Measurements from ENCODE around the gene HILPDA. TPM values are rescaled to one million over a fixed set of nuclear protein-coding genes. Genes with fewer than 3 reads are reported as not detected.

HILPDA gene
- total RNA-seq, 2 experiments from 2014 or later = 22.4 to 33.9 TPM

DNA sequence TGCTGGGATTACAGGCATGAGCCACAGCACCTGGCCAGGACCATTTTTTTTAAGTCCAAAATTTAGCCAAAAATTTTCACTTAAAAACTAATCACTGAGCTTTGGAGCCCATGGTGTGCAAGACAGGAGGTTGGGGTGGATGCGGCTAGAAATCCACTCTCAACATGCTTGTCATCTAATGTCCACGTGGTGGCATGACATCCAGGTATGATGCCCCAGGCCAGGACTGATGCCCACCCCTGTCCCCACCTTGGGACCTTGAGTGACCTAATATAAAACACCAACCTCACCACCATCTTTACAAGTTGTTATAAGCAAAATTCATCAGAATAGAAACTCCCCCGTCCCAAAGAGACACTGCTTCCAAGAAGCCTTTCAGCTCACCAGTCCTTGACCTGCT is 25.5 kb upstream of the HILPDA start:
- Histone ChIP-seq H4K20me1 (ENCODE audit: insufficient read depth, low read length) (no peaks in the 10 kb centered on the region), H3K4me1 (ENCODE audit: insufficient read depth, low read length, poor library complexity, severe bottlenecking) (no peaks in the 10 kb centered on the region), H3K79me2 (ENCODE audit: insufficient read depth, low read depth, low read length) (no peaks in the 10 kb centered on the region), H3K4me2 (ENCODE audit: low read length) (no peak overlapping the region), H3K4me3 (ENCODE audit: low read depth, low read length, poor library complexity, severe bottlenecking) (no peak overlapping the region), H3K9me2 (ENCODE audit: insufficient read depth, low read length) (no peaks in the 10 kb centered on the region), H3K9me3 (ENCODE audit: low read length) (no peaks in the 10 kb centered on the region), H3K27ac (ENCODE audit: low read depth, low read length, poor library complexity, severe bottlenecking) (no peak overlapping the region), H3K36me3 (ENCODE audit: insufficient read depth, low read length) (no peaks in the 10 kb centered on the region; the same call in 1 of the 2 replicates), H2AFZ (ENCODE audit: low read length) (no peak overlapping the region)
- no peak for TF ChIP-seq CTCF (conservative IDR thresholded peaks at IDR 0.05; ENCODE audit: low read length)
- TF ChIP-seq EZH2phosphoT487 (IDR thresholded peaks at IDR 0.05; ENCODE audit: borderline replicate concordance, low read depth, low read length) = no peak
- ChIA-PET CTCF (ENCODE audit: unreplicated experiment) (no interaction called here), POLR2A (interaction anchor here (0.6 to 1.1 kb wide), 5 partner anchors 23 to 373 kb away, joined by 3 to 5 read pairs (median 3); no protein-coding TSS in a partner anchor)
- BruUV-seq (replicated peaks) = no TSS peak
- intact Hi-C loops (cut with micrococcal nuclease; ENCODE audit: unreplicated experiment) = no loop called here
- DNase-seq (ENCODE audit: low spot score) = no peak

DNA sequence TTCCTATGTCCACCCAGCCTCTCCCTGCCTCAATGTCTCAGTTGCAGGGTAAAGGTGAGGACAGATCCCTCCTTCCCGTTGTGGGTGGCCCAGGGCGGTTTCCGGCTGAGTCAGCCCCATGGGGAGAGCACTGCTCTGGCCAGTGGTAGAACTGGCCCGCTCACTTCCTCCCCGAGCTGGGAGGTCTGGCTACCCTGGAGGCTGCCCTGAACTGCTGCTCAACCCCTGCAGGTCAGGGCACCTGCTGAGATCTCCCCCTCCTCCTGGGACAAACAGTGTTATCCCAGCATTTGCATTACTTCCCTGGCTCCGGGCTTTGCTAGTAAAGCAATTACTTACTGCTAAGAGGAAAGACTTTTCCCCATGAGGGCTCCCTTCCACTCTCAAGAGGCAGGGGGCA is 24.5 kb upstream of the HILPDA start:
- intact Hi-C loops (cut with micrococcal nuclease; ENCODE audit: unreplicated experiment) = no loop called here
- H3K4me1 ChIP-seq (ENCODE audit: insufficient read depth, low read length, poor library complexity, severe bottlenecking) = no peaks in the 10 kb centered on the region
- no peaks in the 10 kb centered on the region; the same call in 1 of the 2 replicates for H3K36me3 ChIP-seq (ENCODE audit: insufficient read depth, low read length)
- no peaks in the 10 kb centered on the region for H4K20me1 ChIP-seq (ENCODE audit: insufficient read depth, low read length)
- no peaks in the 10 kb centered on the region for H3K9me3 ChIP-seq (ENCODE audit: low read length)
- TF ChIP-seq EZH2phosphoT487 (IDR thresholded peaks at IDR 0.05; ENCODE audit: borderline replicate concordance, low read depth, low read length) = no peak
- no peaks in the 10 kb centered on the region for H3K9me2 ChIP-seq (ENCODE audit: insufficient read depth, low read length)
- BruUV-seq (replicated peaks) = no TSS peak
- H3K27ac ChIP-seq (ENCODE audit: low read depth, low read length, poor library complexity, severe bottlenecking) = no peak overlapping the region
- CTCF ChIA-PET (ENCODE audit: unreplicated experiment) = no interaction called here
- POLR2A ChIA-PET = interaction anchor here (1.5 kb wide), 1 partner anchor 12 kb away, joined by 5 read pairs; no protein-coding TSS in a partner anchor
- no peak overlapping the region for H3K4me2 ChIP-seq (ENCODE audit: low read length)
- H3K4me3 ChIP-seq (ENCODE audit: low read depth, low read length, poor library complexity, severe bottlenecking) = no peak overlapping the region
- no peak for DNase-seq (ENCODE audit: low spot score)
- no peaks in the 10 kb centered on the region for H3K79me2 ChIP-seq (ENCODE audit: insufficient read depth, low read depth, low read length)
- H2AFZ ChIP-seq (ENCODE audit: low read length) = no peak overlapping the region

DNA sequence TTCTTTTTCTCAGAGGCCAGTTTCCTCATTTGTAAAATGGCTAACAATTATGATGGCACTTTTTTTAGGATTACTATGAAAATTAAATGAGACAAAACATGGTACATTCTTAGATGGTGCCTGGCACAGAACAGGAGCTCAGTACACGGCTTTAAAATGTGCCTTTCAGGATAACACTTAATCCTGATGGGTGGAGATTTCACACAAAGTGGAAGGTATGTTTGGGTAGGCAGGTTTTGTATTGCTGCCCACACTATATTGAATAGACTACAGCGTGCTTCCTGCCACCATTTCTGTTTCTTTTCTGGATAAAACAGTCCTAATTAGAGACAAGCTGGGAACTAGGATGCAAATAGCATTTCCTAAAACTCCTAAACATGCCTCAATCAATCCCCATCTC is 23.9 kb upstream of the HILPDA start:
- intact Hi-C loops (cut with micrococcal nuclease; ENCODE audit: unreplicated experiment) = no loop called here
- H3K9me2 ChIP-seq (ENCODE audit: insufficient read depth, low read length) = no peaks in the 10 kb centered on the region
- ChIA-PET POLR2A (interaction anchor here (0.6 to 1.5 kb wide), 3 partner anchors 12 to 291 kb away, joined by 4 to 6 read pairs (median 5); no protein-coding TSS in a partner anchor), CTCF (ENCODE audit: unreplicated experiment) (no interaction called here)
- no peak overlapping the region for H3K27ac ChIP-seq (ENCODE audit: low read depth, low read length, poor library complexity, severe bottlenecking)
- no peaks in the 10 kb centered on the region for H4K20me1 ChIP-seq (ENCODE audit: insufficient read depth, low read length)
- no peak for DNase-seq (ENCODE audit: low spot score)
- H3K79me2 ChIP-seq (ENCODE audit: insufficient read depth, low read depth, low read length) = no peaks in the 10 kb centered on the region
- H2AFZ ChIP-seq (ENCODE audit: low read length) = no peak overlapping the region
- no peaks in the 10 kb centered on the region for H3K4me1 ChIP-seq (ENCODE audit: insufficient read depth, low read length, poor library complexity, severe bottlenecking)
- BruUV-seq (replicated peaks) = no TSS peak
- TF ChIP-seq EZH2phosphoT487 (IDR thresholded peaks at IDR 0.05; ENCODE audit: borderline replicate concordance, low read depth, low read length) (no peak), CTCF (conservative IDR thresholded peaks at IDR 0.05; ENCODE audit: low read length) (no peak)
- H3K4me3 ChIP-seq (ENCODE audit: low read depth, low read length, poor library complexity, severe bottlenecking) = no peak overlapping the region
- H3K9me3 ChIP-seq (ENCODE audit: low read length) = no peaks in the 10 kb centered on the region
- no peak overlapping the region for H3K4me2 ChIP-seq (ENCODE audit: low read length)
- no peaks in the 10 kb centered on the region; the same call in 1 of the 2 replicates for H3K36me3 ChIP-seq (ENCODE audit: insufficient read depth, low read length)
